HCT116 (cell line): ENCODE data around the gene FHOD3. TPM values are rescaled to one million over a fixed set of nuclear protein-coding genes. Genes with fewer than 3 reads are reported as not detected.

Experiments
- ATAC-seq: fragments of 200-7000 bp; cut with Tn5 transposase; 2 replicates; pipeline ENCODE4 v1.9.1; 2020; ENCODE audit warnings: mild to moderate bottlenecking, moderate library complexity
- BruUV-seq: library from RNA; stranded (reverse); fragments of 400-500 nt; replicated peaks from 2 replicates; lab custom pipeline; 2021; lab: Mats Ljungman, UMichigan
- CTCF ChIA-PET: fragments of 300-600 bp; sonication (Branson Sonifier 250); formaldehyde crosslinking; loops from one replicate; lab custom pipeline; 2021; ENCODE audit warnings: antibody characterized with exemption; lab: Charles Lee
- POLR2A ChIA-PET: fragments of 300-600, 350-600 bp; sonication (Branson Sonifier 250); formaldehyde crosslinking; loops from one replicate; lab custom pipeline; 2021; ENCODE audit warnings: antibody characterized with exemption; lab: Charles Lee
- RAD21 ChIA-PET, 2 experiments: fragments of 300-600 bp; sonication (Branson Sonifier 250); formaldehyde crosslinking; loops; one replicate each; lab custom pipeline; 2023; ENCODE audit warnings: low total read pairs in 2 of 2; ENCODE audit not compliant: uncharacterized antibody in 2 of 2, unreplicated experiment in 2 of 2, low non-redundant PET in 1 of 2; lab: Charles Lee
- DNase-seq: peaks from one replicate; pipeline ENCODE4 v3.0.0-alpha.2; 2010; ENCODE audit warnings: low read depth, low spot score
- H2AFZ ChIP-seq: fragments of 200-600 bp; shearing (Covaris generic), sonication (generic); 2 replicates; pipeline ENCODE4 v1.6.1; 2017; ENCODE audit warnings: low read depth, mixed run types, mixed read lengths, antibody characterized with exemption, low read length; ENCODE audit not compliant: poor library complexity, severe bottlenecking
- H3K27ac ChIP-seq: 2 replicates; pipeline ENCODE4 v1.5.1; 2012; ENCODE audit warnings: low read depth, low read length
- H3K27me3 ChIP-seq: fragments of 200-600 bp; sonication (generic); 2 replicates; pipeline ENCODE4 v1.6.1; 2016; ENCODE audit warnings: mixed run types, low read length, mixed read lengths; ENCODE audit not compliant: insufficient read depth
- H3K36me3 ChIP-seq, 2 experiments: fragments of 200-500 bp in 1 of 2; fragments of 200-600 bp in 1 of 2; sonication (Bioruptor generic) in 1 of 2; sonication (generic) in 1 of 2; 2 replicates each; pipeline versions ENCODE4 v1.5.1 to v1.6.1; 2014 to 2016; ENCODE audit warnings: low read length in 2 of 2, inconsistent platforms in 1 of 2, mixed read lengths in 1 of 2, mixed run types in 1 of 2; ENCODE audit not compliant: insufficient read depth in 2 of 2, control insufficient read depth in 1 of 2
- H3K4me1 ChIP-seq, 2 experiments: fragments of 200-600 bp in 1 of 2; sonication (generic) in 1 of 2; 2 replicates each; pipeline versions ENCODE4 v1.5.1 to v1.6.1; 2012 to 2017; ENCODE audit warnings: low read length in 2 of 2, inconsistent platforms in 1 of 2, mild to moderate bottlenecking in 1 of 2, mixed read lengths in 1 of 2, mixed run types in 1 of 2, moderate library complexity in 1 of 2; ENCODE audit not compliant: insufficient read depth in 2 of 2, control insufficient read depth in 1 of 2
- H3K4me2 ChIP-seq: fragments of 200-600 bp; sonication (generic); 2 replicates; pipeline ENCODE4 v1.6.1; 2017; ENCODE audit warnings: mixed run types, low read length, mixed read lengths
- H3K4me3 ChIP-seq, 2 experiments: fragments of 200-600 bp in 1 of 2; sonication (generic) in 1 of 2; replicated peaks in 1 of 2; 2 replicates each; pipeline ENCODE4 v1.5.1; 2011 to 2016; ENCODE audit warnings: low read length in 2 of 2, control low read depth in 1 of 2, low read depth in 1 of 2, mild to moderate bottlenecking in 1 of 2, mixed read lengths in 1 of 2, mixed run types in 1 of 2
- H3K79me2 ChIP-seq: fragments of 200-600 bp; sonication (generic); 2 replicates; pipeline ENCODE4 v1.6.1; 2017; ENCODE audit warnings: mild to moderate bottlenecking, mixed run types, low read length, moderate library complexity, mixed read lengths; ENCODE audit not compliant: insufficient read depth
- H3K9ac ChIP-seq: fragments of 200-600 bp; sonication (generic); 2 replicates; pipeline ENCODE4 v1.6.1; 2016; ENCODE audit warnings: low read length, mixed read lengths
- H3K9me2 ChIP-seq: fragments of 200-600 bp; sonication (generic), shearing (Covaris generic); 2 replicates; pipeline ENCODE4 v1.6.1; 2017; ENCODE audit warnings: mixed run types, mild to moderate bottlenecking, moderate library complexity; ENCODE audit not compliant: insufficient read depth
- H3K9me3 ChIP-seq, 2 experiments: fragments of 200-500 bp in 1 of 2; fragments of 200-600 bp in 1 of 2; sonication (Bioruptor generic) in 1 of 2; sonication (generic) in 1 of 2; 2 replicates each; pipeline ENCODE4 v1.6.1; 2014 to 2017; ENCODE audit warnings: low read length in 2 of 2, mixed read lengths in 2 of 2, inconsistent platforms in 1 of 2, low read depth in 1 of 2, mild to moderate bottlenecking in 1 of 2, mixed run types in 1 of 2, moderate library complexity in 1 of 2; ENCODE audit not compliant: control insufficient read depth in 1 of 2, insufficient read depth in 1 of 2
- H4K20me1 ChIP-seq: fragments of 200-600 bp; sonication (generic), shearing (Covaris generic); 2 replicates; pipeline ENCODE4 v1.6.1; 2017; ENCODE audit warnings: mixed run types, mild to moderate bottlenecking, moderate library complexity; ENCODE audit not compliant: insufficient read depth
- CEBPB ChIP-seq: IDR thresholded peaks from 2 replicates; pipeline ENCODE4 v1.6.1; 2012; ENCODE audit warnings: low read depth
- EGR1 ChIP-seq: IDR thresholded peaks from 2 replicates; pipeline ENCODE4 v1.6.1; 2012; ENCODE audit warnings: low read depth
- ELF1 ChIP-seq: IDR thresholded peaks from 2 replicates; pipeline ENCODE4 v1.6.1; 2012; ENCODE audit warnings: low read depth, borderline replicate concordance
- FOSL1 ChIP-seq: IDR thresholded peaks from 2 replicates; pipeline ENCODE4 v1.6.1; 2012; ENCODE audit warnings: low read depth
- JUND ChIP-seq: IDR thresholded peaks from 2 replicates; pipeline ENCODE4 v1.6.1; 2012
- POLR2A ChIP-seq: IDR thresholded peaks from 2 replicates; pipeline ENCODE4 v1.7.0; 2011; ENCODE audit warnings: borderline replicate concordance; ENCODE audit not compliant: insufficient read depth, insufficient read length; ENCODE audit errors: extremely low read depth
- POLR2AphosphoS5 ChIP-seq: IDR thresholded peaks from 2 replicates; pipeline ENCODE4 v1.6.1; 2011; ENCODE audit warnings: mild to moderate bottlenecking, low read depth, low read length, moderate library complexity
- SIN3A ChIP-seq: IDR thresholded peaks from 2 replicates; pipeline ENCODE4 v1.6.1; 2012; ENCODE audit warnings: low read depth
- SRF ChIP-seq: IDR thresholded peaks from 2 replicates; pipeline ENCODE4 v1.6.1; 2012; ENCODE audit warnings: low read depth
- ZFX ChIP-seq: fragments of 450-650 bp; IDR thresholded peaks from 2 replicates; pipeline ENCODE4 v1.6.1; 2017
- ZNF274 ChIP-seq: fragments of 200-500 bp; sonication (Bioruptor generic); IDR thresholded peaks from 2 replicates; pipeline ENCODE4 v1.6.1; 2014; ENCODE audit warnings: mild to moderate bottlenecking, low read depth, low read length, inconsistent platforms
- intact Hi-C: fragments of 100-400 bp; cut with micrococcal nuclease; formaldehyde crosslinking; loops from 2 replicates; pipeline ENCODE4 v1.10.0; 2022
- total RNA-seq: library from RNA; stranded (reverse); gene quantifications from one replicate; pipeline ENCODE4 v1.2.1, GENCODE V29; 2021; ENCODE audit not compliant: unreplicated experiment
- TF ChIP-seq, protein P1 (sequence below): IDR thresholded peaks from 2 replicates; pipeline ENCODE4 v1.6.1; 2012; ENCODE audit warnings: low read depth
- TF ChIP-seq, protein P2 (sequence below), 3 experiments: fragments of 200-600 bp in 1 of 3; sonication (generic) in 1 of 3; IDR thresholded peaks in 2 of 3; conservative IDR thresholded peaks in 1 of 3; 2 replicates each; pipeline ENCODE4 v1.5.1; 2012 to 2017; ENCODE audit warnings: low read depth in 2 of 3, low read length in 2 of 3, antibody characterized with exemption in 1 of 3, borderline replicate concordance in 1 of 3, control low read depth in 1 of 3, mild to moderate bottlenecking in 1 of 3, mixed read lengths in 1 of 3, mixed run types in 1 of 3, moderate library complexity in 1 of 3; ENCODE audit not compliant: insufficient read depth in 1 of 3

FHOD3 gene
- total RNA-seq, 1 experiment from 2014 or later, result 4.0 TPM

DNA sequence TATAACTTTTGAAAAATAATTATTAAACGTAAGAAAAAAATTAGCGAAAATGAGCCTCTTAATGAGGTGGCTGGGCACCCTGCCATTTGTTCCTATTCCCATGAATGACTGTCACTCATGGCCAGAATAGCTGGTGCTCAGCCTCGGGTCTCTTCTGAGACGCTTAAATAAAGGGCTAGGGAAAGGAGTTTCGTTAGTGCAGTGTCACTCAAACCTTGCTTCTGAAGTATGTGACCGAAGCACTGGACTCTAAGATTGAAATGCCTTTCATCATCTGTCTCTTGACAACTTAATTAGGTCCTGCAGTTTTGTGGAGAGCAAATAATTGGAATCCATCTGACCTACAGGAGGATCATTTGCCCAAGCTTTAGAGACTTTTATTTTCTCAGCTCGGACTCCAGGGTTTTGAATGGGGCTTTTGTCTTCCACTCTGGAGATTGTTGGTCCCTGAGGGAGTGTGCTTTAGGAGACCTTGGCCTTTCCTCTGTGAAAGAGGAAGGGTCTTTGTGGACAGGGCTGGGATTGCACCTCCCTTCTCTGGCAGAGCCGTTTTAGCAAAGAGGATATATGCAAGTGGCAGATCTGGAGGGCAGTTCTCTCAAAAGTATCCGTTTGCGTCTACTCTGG lies 42.3 kb upstream of the FHOD3 start:
- RAD21 ChIA-PET, result no interaction called here
- H3K79me2 ChIP-seq, result no peaks in the 10 kb centered on the region
- intact Hi-C loops, result no loop called here
- no peaks in the 10 kb centered on the region for H4K20me1 ChIP-seq
- no peak overlapping the region for H3K9ac ChIP-seq
- ATAC-seq (no peak), DNase-seq (no peak)
- no peaks in the 10 kb centered on the region for H3K27me3 ChIP-seq
- H3K9me3 ChIP-seq, result no peaks in the 10 kb centered on the region
- H3K4me2 ChIP-seq, result no peak overlapping the region
- TF ChIP-seq FOSL1 (no peak), EGR1 (no peak), JUND (no peak), POLR2A (no peak), SIN3A (no peak), POLR2AphosphoS5 (no peak), ELF1 (no peak), CEBPB (no peak), SRF (no peak), ZNF274 (no peak), ZFX (no peak)
- TF ChIP-seq, protein P1, sequence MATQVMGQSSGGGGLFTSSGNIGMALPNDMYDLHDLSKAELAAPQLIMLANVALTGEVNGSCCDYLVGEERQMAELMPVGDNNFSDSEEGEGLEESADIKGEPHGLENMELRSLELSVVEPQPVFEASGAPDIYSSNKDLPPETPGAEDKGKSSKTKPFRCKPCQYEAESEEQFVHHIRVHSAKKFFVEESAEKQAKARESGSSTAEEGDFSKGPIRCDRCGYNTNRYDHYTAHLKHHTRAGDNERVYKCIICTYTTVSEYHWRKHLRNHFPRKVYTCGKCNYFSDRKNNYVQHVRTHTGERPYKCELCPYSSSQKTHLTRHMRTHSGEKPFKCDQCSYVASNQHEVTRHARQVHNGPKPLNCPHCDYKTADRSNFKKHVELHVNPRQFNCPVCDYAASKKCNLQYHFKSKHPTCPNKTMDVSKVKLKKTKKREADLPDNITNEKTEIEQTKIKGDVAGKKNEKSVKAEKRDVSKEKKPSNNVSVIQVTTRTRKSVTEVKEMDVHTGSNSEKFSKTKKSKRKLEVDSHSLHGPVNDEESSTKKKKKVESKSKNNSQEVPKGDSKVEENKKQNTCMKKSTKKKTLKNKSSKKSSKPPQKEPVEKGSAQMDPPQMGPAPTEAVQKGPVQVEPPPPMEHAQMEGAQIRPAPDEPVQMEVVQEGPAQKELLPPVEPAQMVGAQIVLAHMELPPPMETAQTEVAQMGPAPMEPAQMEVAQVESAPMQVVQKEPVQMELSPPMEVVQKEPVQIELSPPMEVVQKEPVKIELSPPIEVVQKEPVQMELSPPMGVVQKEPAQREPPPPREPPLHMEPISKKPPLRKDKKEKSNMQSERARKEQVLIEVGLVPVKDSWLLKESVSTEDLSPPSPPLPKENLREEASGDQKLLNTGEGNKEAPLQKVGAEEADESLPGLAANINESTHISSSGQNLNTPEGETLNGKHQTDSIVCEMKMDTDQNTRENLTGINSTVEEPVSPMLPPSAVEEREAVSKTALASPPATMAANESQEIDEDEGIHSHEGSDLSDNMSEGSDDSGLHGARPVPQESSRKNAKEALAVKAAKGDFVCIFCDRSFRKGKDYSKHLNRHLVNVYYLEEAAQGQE, result no peak
- TF ChIP-seq, protein P2, sequence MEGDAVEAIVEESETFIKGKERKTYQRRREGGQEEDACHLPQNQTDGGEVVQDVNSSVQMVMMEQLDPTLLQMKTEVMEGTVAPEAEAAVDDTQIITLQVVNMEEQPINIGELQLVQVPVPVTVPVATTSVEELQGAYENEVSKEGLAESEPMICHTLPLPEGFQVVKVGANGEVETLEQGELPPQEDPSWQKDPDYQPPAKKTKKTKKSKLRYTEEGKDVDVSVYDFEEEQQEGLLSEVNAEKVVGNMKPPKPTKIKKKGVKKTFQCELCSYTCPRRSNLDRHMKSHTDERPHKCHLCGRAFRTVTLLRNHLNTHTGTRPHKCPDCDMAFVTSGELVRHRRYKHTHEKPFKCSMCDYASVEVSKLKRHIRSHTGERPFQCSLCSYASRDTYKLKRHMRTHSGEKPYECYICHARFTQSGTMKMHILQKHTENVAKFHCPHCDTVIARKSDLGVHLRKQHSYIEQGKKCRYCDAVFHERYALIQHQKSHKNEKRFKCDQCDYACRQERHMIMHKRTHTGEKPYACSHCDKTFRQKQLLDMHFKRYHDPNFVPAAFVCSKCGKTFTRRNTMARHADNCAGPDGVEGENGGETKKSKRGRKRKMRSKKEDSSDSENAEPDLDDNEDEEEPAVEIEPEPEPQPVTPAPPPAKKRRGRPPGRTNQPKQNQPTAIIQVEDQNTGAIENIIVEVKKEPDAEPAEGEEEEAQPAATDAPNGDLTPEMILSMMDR (IDR thresholded peaks at IDR 0.05 in 2 of 3, conservative IDR thresholded peaks at IDR 0.05 in 1 of 3; ENCODE audit: borderline replicate concordance in 1 of 3, insufficient read depth in 1 of 3, low read depth in 2 of 3, low read length in 2 of 3), result no peak
- H3K36me3 ChIP-seq, result no peaks in the 10 kb centered on the region
- no peaks in the 10 kb centered on the region for H3K4me1 ChIP-seq
- H3K4me3 ChIP-seq, result no peak overlapping the region
- H2AFZ ChIP-seq, result no peak overlapping the region
- CTCF ChIA-PET, result no interaction called here
- POLR2A ChIA-PET, result no interaction called here
- no peaks in the 10 kb centered on the region for H3K9me2 ChIP-seq
- no TSS peak for BruUV-seq
- no peak overlapping the region for H3K27ac ChIP-seq
